Measurements from ENCODE around the gene JMJD1C. TPM values are rescaled to one million over a fixed set of nuclear protein-coding genes. Genes with fewer than 3 reads are reported as not detected.

The JMJD1C gene
- total RNA-seq, 1 donor from 2014 or later: 120 TPM

- peaks cover 25% of the 10 kb centered on the region for H3K9me3 Mint-ChIP-seq (ENCODE audit: unreplicated experiment)
- no peak for DNase-seq (ENCODE audit: extremely low spot score, unreplicated experiment)
- H3K4me1 Mint-ChIP-seq (ENCODE audit: unreplicated experiment): peaks cover 28% of the 10 kb centered on the region
- H3K27ac Mint-ChIP-seq (ENCODE audit: unreplicated experiment): no peak overlapping the region
- no peaks in the 10 kb centered on the region for H3K27me3 Mint-ChIP-seq (ENCODE audit: unreplicated experiment)
- TF ChIP-seq CTCF (IDR thresholded peaks at IDR 0.05): no peak
- H3K4me3 Mint-ChIP-seq (ENCODE audit: unreplicated experiment): no peak overlapping the region
- peaks cover 37% of the 10 kb centered on the region for H3K36me3 Mint-ChIP-seq (ENCODE audit: unreplicated experiment)
Measured at GRCh38 chr10:63390521-63390920, 75.3 kb downstream of the JMJD1C start.

- H3K4me3 Mint-ChIP-seq (ENCODE audit: unreplicated experiment): no peak overlapping the region
- peaks cover 25% of the 10 kb centered on the region for H3K9me3 Mint-ChIP-seq (ENCODE audit: unreplicated experiment)
- no peak for TF ChIP-seq CTCF (IDR thresholded peaks at IDR 0.05)
- no peaks in the 10 kb centered on the region for H3K27me3 Mint-ChIP-seq (ENCODE audit: unreplicated experiment)
- H3K36me3 Mint-ChIP-seq (ENCODE audit: unreplicated experiment): peaks cover 34% of the 10 kb centered on the region
- H3K4me1 Mint-ChIP-seq (ENCODE audit: unreplicated experiment): peaks cover 36% of the 10 kb centered on the region
- DNase-seq (ENCODE audit: extremely low spot score, unreplicated experiment): no peak
- H3K27ac Mint-ChIP-seq (ENCODE audit: unreplicated experiment): peak overlapping the region; percentile 58
Measured at GRCh38 chr10:63388421-63389031, 77.3 kb downstream of the JMJD1C start.

GRCh38 chr10:63385254-63385653, 80.5 kb downstream of the JMJD1C start:
- Mint-ChIP-seq H3K36me3 (ENCODE audit: unreplicated experiment) (peaks cover 14% of the 10 kb centered on the region), H3K27ac (ENCODE audit: unreplicated experiment) (no peak overlapping the region), H3K4me1 (ENCODE audit: unreplicated experiment) (peaks cover 49% of the 10 kb centered on the region), H3K27me3 (ENCODE audit: unreplicated experiment) (no peaks in the 10 kb centered on the region), H3K9me3 (ENCODE audit: unreplicated experiment) (peaks cover 15% of the 10 kb centered on the region), H3K4me3 (ENCODE audit: unreplicated experiment) (no peak overlapping the region)
- no peak for TF ChIP-seq CTCF (IDR thresholded peaks at IDR 0.05)
- no peak for DNase-seq (ENCODE audit: extremely low spot score, unreplicated experiment)

- Mint-ChIP-seq H3K4me3 (ENCODE audit: unreplicated experiment) (no peak overlapping the region), H3K4me1 (ENCODE audit: unreplicated experiment) (peaks cover 49% of the 10 kb centered on the region), H3K27ac (ENCODE audit: unreplicated experiment) (no peak overlapping the region), H3K9me3 (ENCODE audit: unreplicated experiment) (peaks cover 9% of the 10 kb centered on the region), H3K36me3 (ENCODE audit: unreplicated experiment) (peaks cover 12% of the 10 kb centered on the region), H3K27me3 (ENCODE audit: unreplicated experiment) (no peaks in the 10 kb centered on the region)
- TF ChIP-seq CTCF (IDR thresholded peaks at IDR 0.05): no peak
- no peak for DNase-seq (ENCODE audit: extremely low spot score, unreplicated experiment)
Measured at GRCh38 chr10:63384675-63385074, 81.1 kb downstream of the JMJD1C start.

GRCh38 chr10:63384001-63384400, 81.8 kb downstream of the JMJD1C start:
- Mint-ChIP-seq H3K4me3 (ENCODE audit: unreplicated experiment) (no peak overlapping the region), H3K4me1 (ENCODE audit: unreplicated experiment) (peaks cover 49% of the 10 kb centered on the region), H3K9me3 (ENCODE audit: unreplicated experiment) (peaks cover 6% of the 10 kb centered on the region), H3K27me3 (ENCODE audit: unreplicated experiment) (no peaks in the 10 kb centered on the region), H3K36me3 (ENCODE audit: unreplicated experiment) (peaks cover 10% of the 10 kb centered on the region), H3K27ac (ENCODE audit: unreplicated experiment) (no peak overlapping the region)
- DNase-seq (ENCODE audit: extremely low spot score, unreplicated experiment): no peak
- TF ChIP-seq CTCF (IDR thresholded peaks at IDR 0.05): no peak

Data from osteocyte (in vitro differentiated cells).